Suppressor macrophage treated with lipopolysaccharide for 1 hour (primary cell): Measurements from ENCODE around the gene RIC8B.

Experiments
- DNase-seq, 3 donors: peaks; one replicate each; pipeline ENCODE4 v3.0.0-alpha.2; 2020 to 2022

Gene RIC8B

GRCh38 chr12:106758349-106759110 is 16.0 kb upstream of the RIC8B start:
- no peak for DNase-seq

DNA sequence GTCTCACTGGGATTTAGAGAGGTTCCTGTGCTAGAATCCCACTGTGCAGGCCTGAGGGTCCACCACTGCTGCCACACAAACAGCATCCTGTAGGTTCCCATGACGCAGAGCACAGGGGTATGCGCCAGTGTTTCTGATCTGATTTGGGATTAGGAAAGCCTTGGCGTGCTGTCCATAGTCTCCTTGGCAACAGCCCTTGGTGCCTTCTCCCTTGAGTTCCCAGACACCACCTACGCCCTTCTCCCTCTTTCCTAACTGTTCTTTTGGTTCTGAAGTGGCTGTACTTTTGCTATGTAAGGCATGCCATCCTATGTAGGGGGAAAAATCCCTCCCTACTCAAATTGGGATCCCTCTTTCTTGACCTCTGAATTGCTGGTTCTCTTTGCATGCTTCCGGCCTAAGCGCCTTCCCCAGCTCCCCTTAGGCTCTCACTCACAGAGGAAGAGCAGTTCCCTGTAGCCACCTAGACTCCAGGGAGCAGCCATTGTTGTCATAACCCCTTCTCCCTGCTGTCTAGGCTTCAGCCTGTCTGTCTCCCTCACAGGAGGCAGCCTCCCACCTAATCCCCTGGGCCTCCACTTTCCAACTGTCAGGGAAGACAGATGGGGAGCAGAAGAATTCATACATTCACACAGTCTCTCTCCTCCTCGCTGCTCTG is 14.8 kb upstream of the RIC8B start:
- no peak for DNase-seq

- DNase-seq = peak; percentile 66 to 67 (median 67)
These were observed 14.3 kb upstream of the RIC8B start for GRCh38 chr12:106760184-106760531.

DNA sequence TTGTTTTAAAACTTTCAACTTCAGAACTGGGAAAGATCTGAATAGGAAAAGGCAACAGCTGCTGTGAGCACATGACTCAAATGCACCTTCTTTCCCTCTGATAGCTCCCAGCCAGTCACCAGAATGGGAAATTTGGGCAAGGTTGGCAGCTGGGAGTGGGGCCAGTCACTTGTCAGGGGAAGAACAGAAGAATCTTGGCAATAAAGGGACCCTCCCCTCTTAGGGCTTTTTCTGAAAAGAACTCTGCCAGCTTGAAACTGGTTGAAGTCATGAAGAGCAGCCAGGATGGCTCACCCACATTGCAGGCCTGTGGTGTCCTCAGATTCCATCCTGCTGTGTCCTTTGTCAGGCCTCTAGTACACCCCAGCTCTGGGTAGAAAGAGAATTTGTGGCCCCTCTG is 10.3 kb upstream of the RIC8B start:
- no peak for DNase-seq

DNA sequence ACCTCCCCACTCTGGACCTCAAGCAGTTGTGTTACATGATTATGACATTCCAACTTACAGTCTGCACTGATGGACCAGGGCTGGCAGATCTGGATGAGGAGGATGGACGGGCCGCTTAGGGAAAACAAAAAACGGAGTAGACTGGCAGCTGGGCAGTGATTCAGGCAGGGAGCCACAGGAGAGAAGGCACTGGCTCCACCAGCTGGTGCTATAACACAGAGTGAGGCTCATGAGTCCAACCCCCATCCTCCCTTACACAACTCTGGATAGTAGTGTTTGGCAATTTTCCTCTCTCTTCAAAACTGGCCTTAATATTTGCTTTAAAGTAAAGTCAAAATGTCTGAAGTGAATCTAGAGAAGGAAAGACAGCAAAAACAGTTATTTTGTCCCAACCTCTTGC is 9.7 kb upstream of the RIC8B start:
- DNase-seq = peak in 1 of 3 donors; percentile 17

DNA sequence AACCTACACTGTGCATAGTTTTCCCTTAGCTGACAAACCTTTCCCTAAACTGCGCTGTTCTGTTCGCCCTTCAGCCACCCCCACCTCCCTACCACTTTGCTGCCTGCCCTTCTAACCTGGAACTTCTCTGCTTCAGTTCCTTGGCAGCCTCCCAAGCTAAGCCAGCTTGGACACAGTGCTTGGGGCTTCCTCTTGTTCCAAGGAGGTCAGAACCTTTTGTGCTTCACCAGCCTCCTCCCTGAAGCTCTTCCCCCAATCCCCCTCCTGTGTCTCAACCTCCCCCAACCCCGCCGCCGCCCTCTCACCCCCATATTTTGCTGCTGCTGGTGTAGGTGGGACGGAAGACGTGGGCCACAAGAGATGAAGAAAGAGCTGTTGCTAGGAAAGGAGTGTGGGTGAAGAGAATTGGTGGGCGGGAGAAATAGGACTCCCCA is 8.1 kb upstream of the RIC8B start:
- peak; percentile 16 to 28 (median 23) for DNase-seq

- no peak for DNase-seq
These were observed 7.3 kb upstream of the RIC8B start for GRCh38 chr12:106767206-106767605.

GRCh38 chr12:106767954-106768822 is 6.3 kb upstream of the RIC8B start:
- DNase-seq = no peak

GRCh38 chr12:106769078-106769477 is 5.4 kb upstream of the RIC8B start:
- DNase-seq = peak in 1 of 3 donors; percentile 22

- DNase-seq = no peak
These were observed 4.9 kb upstream of the RIC8B start for GRCh38 chr12:106769546-106769945.

DNA sequence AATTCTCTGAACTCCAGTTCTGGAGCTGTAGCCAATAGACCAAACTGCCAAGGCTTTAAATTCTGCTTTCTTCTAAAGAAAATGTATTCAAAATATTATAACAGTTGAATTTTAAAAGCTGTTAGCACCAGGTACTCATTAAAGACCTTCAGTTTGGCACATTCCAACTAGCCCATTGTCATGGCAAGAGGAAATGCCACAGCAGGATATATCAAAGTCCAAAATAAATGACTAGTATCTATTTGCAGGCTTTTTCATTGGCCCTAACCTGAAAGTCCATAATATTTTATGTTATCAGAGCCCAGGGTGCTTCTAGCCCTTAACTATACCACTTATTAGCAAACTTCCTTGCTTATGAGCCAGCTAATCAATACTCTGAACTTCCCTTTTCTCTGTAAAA is 3.1 kb upstream of the RIC8B start:
- no peak for DNase-seq

DNA sequence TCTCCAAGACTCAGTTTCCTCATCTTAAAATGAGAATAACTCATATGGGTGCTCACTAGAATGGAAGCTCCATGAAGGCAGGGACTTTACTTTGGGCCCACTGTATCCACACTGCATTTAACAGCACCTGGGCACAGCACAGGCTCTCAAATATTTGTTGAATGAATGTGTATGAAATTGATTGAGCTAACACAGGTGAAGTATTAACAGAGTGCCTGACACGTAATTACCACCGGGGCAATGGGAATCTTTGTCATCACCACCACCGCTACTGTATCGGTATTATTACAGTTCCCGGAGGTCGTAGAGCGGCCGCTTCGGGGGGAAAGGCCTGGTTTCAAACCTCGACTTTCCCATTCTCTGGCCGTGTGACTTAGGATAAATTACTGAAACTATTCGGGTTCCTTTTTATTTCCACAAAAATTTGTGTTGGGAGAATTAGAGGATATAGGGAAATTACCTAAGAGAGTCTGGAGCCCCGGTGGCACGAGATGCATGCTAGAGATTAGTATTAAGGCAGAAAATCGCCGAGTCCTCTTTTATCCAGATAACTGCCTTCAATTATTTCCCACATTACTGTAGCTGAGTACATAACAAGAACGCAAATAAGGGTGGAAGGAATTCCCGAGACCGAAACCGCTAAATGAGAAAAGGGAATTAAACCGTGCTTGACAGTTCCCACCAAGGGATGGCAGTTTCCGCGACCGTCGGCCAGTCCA is 1.0 kb upstream of the RIC8B start:
- DNase-seq = no peak

DNA sequence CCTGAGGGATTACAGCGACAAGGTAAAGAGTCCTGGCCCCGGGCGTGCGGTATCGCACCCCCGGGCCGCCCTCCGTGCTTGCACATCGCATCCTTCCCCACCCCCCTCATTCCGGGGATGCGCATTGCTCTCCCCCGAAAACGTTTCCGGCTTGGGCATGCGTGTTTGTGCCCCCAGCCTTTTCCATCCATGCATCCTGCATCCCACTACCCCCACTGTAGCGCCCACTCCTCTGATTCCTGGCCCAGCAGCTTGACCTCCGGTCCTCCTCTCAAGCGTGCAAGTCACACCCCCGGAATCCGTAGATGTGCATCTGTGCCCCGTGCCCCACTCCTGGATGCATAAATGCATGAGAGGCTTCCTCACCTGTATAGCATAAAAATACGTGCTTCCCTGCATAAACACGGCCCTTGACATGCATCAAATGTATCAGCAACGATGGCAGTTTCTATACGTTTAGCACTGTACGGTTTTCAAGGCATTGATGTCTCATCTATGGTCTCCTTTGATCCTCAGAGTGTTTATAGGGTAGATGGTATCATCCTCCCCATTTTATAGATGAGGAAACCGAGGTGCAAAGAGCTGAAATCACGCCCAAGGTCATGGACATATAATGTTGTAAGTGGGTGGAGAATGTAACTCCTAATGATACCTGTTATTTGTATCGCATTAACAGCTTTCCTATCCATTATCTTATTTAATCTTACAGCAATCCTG is 484 bp downstream of the RIC8B start:
- no peak for DNase-seq

GRCh38 chr12:106776897-106777296 is 2.4 kb downstream of the RIC8B start:
- DNase-seq = no peak

DNA sequence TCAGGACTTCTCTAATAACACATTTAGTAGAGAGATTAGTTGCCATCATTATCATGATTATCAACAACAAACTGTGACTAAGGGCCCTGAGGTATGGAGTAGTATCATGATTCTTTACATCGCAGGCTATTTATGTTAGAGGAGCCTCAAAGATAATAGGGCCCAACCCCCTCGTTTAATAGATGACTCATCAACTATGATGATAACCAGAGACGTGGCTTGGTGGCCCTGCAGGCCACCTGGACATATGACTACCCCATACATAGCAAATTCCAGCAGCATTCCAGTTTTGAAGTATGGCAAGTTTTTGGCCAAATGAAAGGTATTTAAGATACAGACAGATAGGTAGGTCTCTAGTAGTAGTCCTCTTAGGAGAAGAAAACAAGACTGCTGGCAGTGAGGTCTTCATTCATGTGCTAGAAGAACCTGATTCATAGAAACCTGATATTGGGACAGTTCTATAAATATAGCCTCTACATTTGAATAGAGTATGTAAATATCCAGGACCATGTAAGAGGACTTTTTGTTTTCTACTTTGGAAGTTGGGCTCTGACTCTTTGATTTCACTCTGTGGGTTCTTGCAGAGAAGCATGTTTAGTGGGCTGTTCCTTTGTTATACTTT is 5.6 kb downstream of the RIC8B start:
- DNase-seq = no peak

- DNase-seq = no peak
These were observed 8.1 kb downstream of the RIC8B start for GRCh38 chr12:106782619-106783018.

- DNase-seq = no peak
These were observed 9.0 kb downstream of the RIC8B start for GRCh38 chr12:106783515-106783914.

DNA sequence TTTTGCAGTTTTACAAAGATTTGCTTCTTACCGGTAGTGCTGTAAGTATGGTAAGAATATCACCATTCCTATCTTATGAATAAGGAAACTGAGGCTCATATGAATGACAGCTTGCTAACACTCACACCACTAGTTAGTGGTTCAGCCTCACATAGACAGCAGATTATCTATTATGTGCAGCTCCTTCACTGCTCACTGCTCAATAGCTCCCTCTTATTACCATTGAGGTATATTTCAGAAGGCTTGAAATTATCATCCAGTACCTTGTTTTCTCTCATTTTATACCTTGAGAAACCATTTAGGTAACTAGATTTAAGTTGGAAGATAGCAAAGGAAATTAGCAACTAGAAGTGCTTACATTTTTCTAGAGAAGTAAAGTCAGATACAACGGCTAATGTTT is 15.5 kb downstream of the RIC8B start:
- DNase-seq = no peak

DNA sequence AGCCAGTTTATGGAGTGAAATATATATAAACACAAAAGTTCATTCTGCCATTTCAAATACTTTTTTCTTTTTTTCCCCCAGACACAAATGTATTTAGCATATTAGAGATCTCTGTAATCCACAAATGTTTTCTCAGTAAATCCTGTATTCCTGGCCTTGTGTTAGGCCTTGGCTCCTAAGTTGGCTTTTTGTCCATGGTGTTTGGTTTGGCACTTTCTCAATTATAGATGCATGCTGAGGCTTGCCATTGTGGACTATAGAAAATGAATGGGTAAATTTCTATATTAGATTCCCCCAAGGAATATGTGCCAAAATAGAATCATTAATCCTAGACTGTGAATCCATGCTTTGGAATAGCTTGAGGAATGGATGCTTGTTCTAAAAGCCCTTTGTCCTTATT is 17.0 kb downstream of the RIC8B start:
- no peak for DNase-seq

DNA sequence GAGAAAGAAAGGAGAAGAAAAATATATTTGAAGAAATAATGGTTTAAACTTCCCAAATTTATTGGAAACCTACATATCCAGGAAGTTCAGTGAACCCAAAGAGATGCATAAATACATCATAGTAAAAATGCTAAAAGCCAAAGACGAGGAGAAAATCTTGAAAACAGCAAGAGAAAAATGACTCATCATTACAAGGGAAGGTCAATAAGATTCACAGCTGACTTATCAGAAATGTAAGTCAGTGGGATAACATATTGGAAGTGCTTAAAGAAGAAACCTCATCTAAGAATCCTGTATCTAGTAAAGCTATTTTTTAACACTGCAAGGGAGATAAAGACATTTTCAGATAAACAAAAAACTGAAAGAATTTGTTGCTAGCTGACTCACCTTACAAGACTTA is 19.9 kb downstream of the RIC8B start:
- no peak for DNase-seq

GRCh38 chr12:106801167-106801708 is 26.8 kb downstream of the RIC8B start:
- DNase-seq = no peak
